WTC11 (cell line): ENCODE measurements around the gene PHLPP1.

Source experiments
- CTCF ChIP-seq: fragments of 200-600 bp; IDR thresholded peaks from 2 replicates; pipeline ENCODE4 v1.8.0; 2022; ENCODE audit warnings: antibody characterized with exemption
- JUN ChIP-seq: sonication (generic); formaldehyde crosslinking; IDR thresholded peaks from 2 replicates; pipeline ENCODE4 v1.8.0; 2023; ENCODE audit warnings: mild to moderate bottlenecking, missing genetic modification reagents
- PRDM15 ChIP-seq: sonication (generic); formaldehyde crosslinking; IDR thresholded peaks from 2 replicates; pipeline ENCODE4 v1.8.0; 2022; ENCODE audit warnings: missing genetic modification reagents

GRCh38 chr18:62728254-62728653 lies 12.9 kb downstream of the PHLPP1 start:
- TF ChIP-seq CTCF (no peak), PRDM15 (CRISPR knock-in tag) (no peak), JUN (CRISPR knock-in tag) (no peak)
